Kidney epithelial cell (primary cell): ENCODE data around the gene THEM5. TPM values are rescaled to one million over a fixed set of nuclear protein-coding genes. Genes with fewer than 3 reads are reported as not detected.
"Not testable (repeated sequence)": the region's sequence is repeated elsewhere in the genome, so short reads cannot be mapped to it uniquely, and the experiment has no call there.

Experiments used
- DNase-seq: peaks from one replicate; pipeline ENCODE4 v3.0.0-alpha.2; 2010; ENCODE audit warnings: low read depth
- H3K27me3 ChIP-seq: 2 replicates; pipeline ENCODE4 v1.6.0; 2011; ENCODE audit warnings: low read length; ENCODE audit not compliant: control insufficient read depth, insufficient read depth
- H3K36me3 ChIP-seq: 2 replicates; pipeline ENCODE4 v1.5.1; 2011; ENCODE audit warnings: low read length; ENCODE audit not compliant: control insufficient read depth, insufficient read depth
- H3K4me3 ChIP-seq: 2 replicates; pipeline ENCODE4 v1.5.1; 2011; ENCODE audit warnings: low read depth, mild to moderate bottlenecking, control low read depth, low read length
- CTCF ChIP-seq: IDR thresholded peaks from 2 replicates; pipeline ENCODE4 v1.5.1; 2011; ENCODE audit warnings: mild to moderate bottlenecking, moderate library complexity, low read length, control low read depth, inconsistent platforms; ENCODE audit not compliant: insufficient read depth, poor library complexity, severe bottlenecking
- total RNA-seq: library from RNA; depleted of rRNA; stranded (reverse); fragments of >200 nt; gene quantifications from 2 replicates; pipeline ENCODE4 v1.2.3, GENCODE V29; 2015

Gene THEM5
- total RNA-seq, 1 donor from 2014 or later, result not detected

DNA sequence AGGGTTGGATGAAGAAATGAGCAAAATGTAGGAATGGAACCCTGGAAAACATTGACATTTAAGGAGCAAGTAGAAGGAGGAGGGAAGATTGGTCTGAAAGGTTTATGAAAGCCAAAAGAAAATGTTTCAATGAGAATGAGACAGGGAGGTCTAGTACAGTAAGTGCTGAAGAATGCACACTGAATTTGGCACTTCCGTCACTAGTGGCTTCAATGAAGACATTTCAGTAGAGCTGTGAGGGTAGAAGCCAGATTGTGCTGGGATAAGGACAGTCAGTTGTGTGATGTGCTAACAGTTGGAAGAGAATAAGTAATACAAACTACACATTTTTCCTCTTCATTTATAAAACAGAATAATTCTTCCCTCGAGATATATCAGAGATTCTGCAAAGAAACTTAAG lies 38.7 kb upstream of the THEM5 start:
- no peak overlapping the region for H3K4me3 ChIP-seq
- no peaks in the 10 kb centered on the region for H3K36me3 ChIP-seq
- no peak for TF ChIP-seq CTCF
- no peak for DNase-seq
- no peaks in the 10 kb centered on the region for H3K27me3 ChIP-seq

DNA sequence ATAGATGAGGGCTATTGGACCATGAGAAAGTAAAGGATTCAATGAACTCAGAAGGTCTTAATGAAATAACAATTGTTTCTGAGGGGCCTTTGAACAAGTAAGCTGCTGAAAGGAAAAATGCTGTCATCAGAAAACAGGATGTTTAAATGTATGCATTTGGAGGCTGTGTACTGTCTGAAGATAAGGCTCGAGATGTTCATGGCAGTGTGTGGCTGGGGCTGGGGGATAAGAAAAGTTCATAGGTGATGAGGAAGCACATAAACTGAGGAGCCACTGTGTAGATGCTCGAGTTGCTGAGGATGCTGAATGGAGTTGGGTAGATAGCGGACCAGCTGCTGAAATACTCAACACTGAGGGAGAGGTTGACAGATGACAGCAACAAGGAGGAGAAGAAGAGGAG lies 38.0 kb upstream of the THEM5 start:
- DNase-seq, result no peak
- no peak for TF ChIP-seq CTCF
- no peaks in the 10 kb centered on the region for H3K36me3 ChIP-seq
- H3K4me3 ChIP-seq, result no peak overlapping the region
- H3K27me3 ChIP-seq, result no peaks in the 10 kb centered on the region

DNA sequence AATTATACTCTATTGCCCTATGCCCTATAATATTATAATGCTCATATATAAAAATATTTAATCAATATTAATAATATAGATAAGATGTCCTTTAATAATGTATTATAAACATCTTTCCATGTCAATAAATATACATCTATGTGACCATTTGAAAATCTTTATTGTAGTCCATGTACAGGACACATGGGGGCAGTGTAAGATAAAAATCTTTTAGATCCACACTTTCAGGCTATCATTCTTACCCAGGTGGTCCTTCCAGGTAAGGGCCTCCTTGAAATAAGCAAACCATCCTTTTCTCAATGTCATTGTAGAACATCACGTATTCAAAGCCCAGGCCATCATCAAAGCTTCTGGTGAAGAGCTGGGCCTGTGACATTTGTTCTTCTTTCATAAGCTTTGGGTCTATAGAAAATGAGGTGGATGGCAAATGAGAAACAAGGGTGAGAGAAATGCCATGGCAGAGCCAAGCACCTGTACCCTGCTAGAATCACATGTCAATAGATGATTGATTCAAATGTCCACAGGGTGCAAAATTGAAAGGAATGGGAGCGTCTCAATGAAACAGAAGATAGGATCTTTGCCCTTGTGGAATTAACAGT lies 35.6 kb upstream of the THEM5 start:
- DNase-seq, result no peak

DNA sequence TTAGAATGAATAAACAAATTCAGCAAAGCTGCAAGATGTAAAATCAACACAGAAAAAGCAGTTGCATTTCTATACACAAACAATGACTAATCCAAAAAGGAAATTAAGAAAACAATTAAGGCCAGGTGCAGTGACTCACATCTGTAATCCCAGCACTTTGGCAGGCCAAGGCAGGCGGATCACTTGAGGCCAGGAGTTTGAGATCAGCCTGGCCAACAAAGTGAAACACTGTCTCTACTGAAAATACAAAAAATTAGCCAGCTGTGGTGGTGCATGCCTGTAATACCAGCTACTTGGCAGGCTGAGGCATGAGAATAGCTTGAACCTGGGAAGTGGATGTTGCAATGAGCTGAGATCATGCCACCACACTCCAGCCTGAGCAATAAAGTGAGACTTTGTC lies 33.5 kb upstream of the THEM5 start:
- H3K27me3 ChIP-seq, result no peaks in the 10 kb centered on the region
- DNase-seq, result no peak
- H3K36me3 ChIP-seq, result no peaks in the 10 kb centered on the region
- TF ChIP-seq CTCF, result no peak
- H3K4me3 ChIP-seq, result no peak overlapping the region

More for the DNA sequence above, 35.6 kb upstream of the THEM5 start:
- H3K4me3 ChIP-seq, result no peak overlapping the region
- TF ChIP-seq CTCF, result peak; percentile 30
- H3K27me3 ChIP-seq, result no peaks in the 10 kb centered on the region
- H3K36me3 ChIP-seq, result no peaks in the 10 kb centered on the region

GRCh38 chr1:151885479-151885878 lies 32.0 kb upstream of the THEM5 start:
- Histone ChIP-seq H3K27me3 (no peaks in the 10 kb centered on the region), H3K36me3 (no peaks in the 10 kb centered on the region), H3K4me3 (no peak overlapping the region)
- no peak for TF ChIP-seq CTCF
- no peak for DNase-seq

DNA sequence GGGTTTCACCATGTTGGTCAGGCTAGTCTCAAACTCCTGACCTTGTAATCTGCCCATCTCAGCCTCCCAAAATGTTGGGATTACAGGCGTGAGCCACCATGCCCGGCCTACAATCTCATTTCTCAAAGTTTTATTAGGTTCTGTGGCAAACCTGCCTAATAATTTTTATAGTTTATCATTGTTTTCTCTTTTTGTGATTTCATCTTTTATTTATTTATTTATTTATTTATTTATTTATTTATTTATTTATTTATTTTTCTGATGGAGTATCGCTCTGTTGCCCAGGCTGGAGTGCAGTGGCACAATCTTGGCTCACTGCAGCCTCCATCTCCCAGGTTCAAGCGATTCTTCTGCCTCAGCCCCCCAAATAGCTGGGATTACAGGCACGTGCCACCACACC lies 31.4 kb upstream of the THEM5 start:
- H3K4me3 ChIP-seq, DNase-seq, H3K27me3 ChIP-seq, H3K36me3 ChIP-seq: not testable (repeated sequence)

- not testable (repeated sequence) for H3K27me3 ChIP-seq, DNase-seq, H3K36me3 ChIP-seq, H3K4me3 ChIP-seq
These were observed 30.9 kb upstream of the THEM5 start for GRCh38 chr1:151884445-151884844.

GRCh38 chr1:151883898-151884297 lies 30.4 kb upstream of the THEM5 start:
- not testable (repeated sequence) for H3K36me3 ChIP-seq, H3K4me3 ChIP-seq, DNase-seq, H3K27me3 ChIP-seq

DNA sequence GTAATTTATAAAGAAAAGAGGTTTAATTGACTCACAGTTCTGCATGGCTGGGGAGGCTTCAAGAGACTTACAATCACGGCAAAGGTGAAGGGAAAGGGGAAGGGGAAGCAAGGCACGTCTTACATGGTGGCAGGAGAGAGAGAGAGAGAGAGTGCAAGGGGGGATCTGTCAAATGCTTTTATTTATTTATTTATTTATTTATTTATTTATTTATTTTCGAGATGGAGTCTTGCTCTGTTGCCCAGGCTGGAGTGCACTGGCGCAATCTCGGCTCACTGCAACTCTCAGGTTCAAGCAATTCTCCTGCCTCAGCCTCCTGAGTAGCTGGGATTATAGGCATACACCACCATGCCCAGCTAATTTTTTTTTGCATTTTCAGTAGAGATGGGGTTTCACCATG lies 29.4 kb upstream of the THEM5 start:
- not testable (repeated sequence) for H3K36me3 ChIP-seq, H3K4me3 ChIP-seq, H3K27me3 ChIP-seq, DNase-seq
